H1 (cell line): Measurements from ENCODE around the gene KSR2. TPM values are rescaled to one million over a fixed set of nuclear protein-coding genes. Genes with fewer than 3 reads are reported as not detected.

Experiments
- CTCF ChIA-PET: fragments of 300-600 bp; sonication (Branson Sonifier 250); formaldehyde crosslinking; loops from one replicate; lab custom pipeline; 2021; ENCODE audit not compliant: partially characterized antibody; lab: Charles Lee
- POLR2A ChIA-PET: fragments of 300-600 bp; sonication (Branson Sonifier 250); formaldehyde crosslinking; loops from one replicate; lab custom pipeline; 2021; ENCODE audit warnings: inconsistent platforms; ENCODE audit not compliant: partially characterized antibody; lab: Charles Lee
- DNase-seq, 2 experiments: peaks; one replicate each; pipeline versions ENCODE4 v3.0.0 to v3.0.0-alpha.2; 2010 to 2022; ENCODE audit warnings: low spot score in 2 of 2, low read depth in 1 of 2, mixed read lengths in 1 of 2
- FAIRE-seq: peaks from 2 replicates; lab custom pipeline; 2011; peaks lifted over from hg19 to GRCh38; lab: Jason Lieb, UNC
- H2AFZ ChIP-seq: 2 replicates; pipeline ENCODE4 v1.8.1; 2012; ENCODE audit warnings: low read length, inconsistent platforms
- H2AK5ac ChIP-seq: 2 replicates; pipeline ENCODE4 v1.6.1; 2013; ENCODE audit warnings: low read depth, low read length
- H2BK120ac ChIP-seq: replicated peaks from 2 replicates; pipeline ENCODE3; 2013; ENCODE audit warnings: low read depth, low read length, inconsistent platforms
- H2BK12ac ChIP-seq: 2 replicates; pipeline ENCODE4 v1.6.1; 2013; ENCODE audit warnings: low read depth, low read length
- H2BK15ac ChIP-seq: 2 replicates; pipeline ENCODE4 v1.6.1; 2013; ENCODE audit warnings: low read length
- H2BK20ac ChIP-seq: 2 replicates; pipeline ENCODE4 v1.6.1; 2013; ENCODE audit warnings: low read length
- H2BK5ac ChIP-seq: 2 replicates; pipeline ENCODE4 v1.6.1; 2013; ENCODE audit warnings: low read depth, low read length
- H3K14ac ChIP-seq: 2 replicates; pipeline ENCODE4 v1.6.1; 2013; ENCODE audit warnings: inconsistent platforms; ENCODE audit not compliant: insufficient read length
- H3K18ac ChIP-seq: 2 replicates; pipeline ENCODE4 v1.6.1; 2013; ENCODE audit warnings: low read length; ENCODE audit errors: extremely low read depth
- H3K23ac ChIP-seq: 2 replicates; pipeline ENCODE4 v1.6.1; 2013; ENCODE audit warnings: inconsistent platforms; ENCODE audit not compliant: insufficient read length
- H3K23me2 ChIP-seq: 2 replicates; pipeline ENCODE4 v1.6.1; 2013; ENCODE audit warnings: low read depth, low read length
- H3K27ac ChIP-seq: 2 replicates; pipeline ENCODE4 v1.6.1; 2011; ENCODE audit warnings: low read depth, low read length, inconsistent platforms
- H3K27me3 ChIP-seq, 4 experiments: replicated peaks in 1 of 4; 1 replicate in 1 of 4; 2 replicates in 3 of 4; pipeline versions ENCODE4 v1.6.1 to v1.8.1; 2011 to 2013; ENCODE audit warnings: low read length in 3 of 4, mild to moderate bottlenecking in 3 of 4, inconsistent platforms in 2 of 4, mixed read lengths in 2 of 4, moderate library complexity in 1 of 4; ENCODE audit not compliant: control insufficient read depth in 3 of 4, insufficient read depth in 3 of 4; ENCODE audit errors: extremely low read depth in 1 of 4
- H3K36me3 ChIP-seq, 4 experiments: 2 replicates each; pipeline versions ENCODE4 v1.6.1 to v1.8.1; 2011 to 2013; ENCODE audit warnings: mild to moderate bottlenecking in 4 of 4, low read length in 3 of 4, moderate library complexity in 2 of 4, control low read depth in 1 of 4, inconsistent platforms in 1 of 4; ENCODE audit not compliant: insufficient read depth in 4 of 4, control insufficient read depth in 2 of 4
- H3K4ac ChIP-seq: replicated peaks from 2 replicates; pipeline ENCODE3; 2013; ENCODE audit warnings: low read length, low read depth, mixed read lengths, inconsistent platforms; ENCODE audit not compliant: insufficient read length
- H3K4me1 ChIP-seq, 4 experiments: replicated peaks in 1 of 4; 1 replicate in 1 of 4; 2 replicates in 3 of 4; pipeline versions ENCODE4 v1.6.1 to v1.8.1; 2011 to 2013; ENCODE audit warnings: low read length in 3 of 4, inconsistent platforms in 2 of 4, mixed read lengths in 1 of 4; ENCODE audit not compliant: insufficient read depth in 4 of 4, control insufficient read depth in 3 of 4
- H3K4me2 ChIP-seq, 2 experiments: 2 replicates each; pipeline versions ENCODE4 v1.6.1 to v1.8.1; 2011 to 2013; ENCODE audit warnings: low read depth in 2 of 2, low read length in 2 of 2, control low read depth in 1 of 2, inconsistent platforms in 1 of 2, mild to moderate bottlenecking in 1 of 2; ENCODE audit not compliant: insufficient read depth in 1 of 2
- H3K4me3 ChIP-seq, 4 experiments: fragments of 200-600, 300-600 bp in 1 of 4; sonication (generic), shearing (Covaris generic), sonication (Bioruptor Twin) in 1 of 4; 2 replicates each; pipeline versions ENCODE4 v1.5.1 to v1.8.1; 2011 to 2016; ENCODE audit warnings: low read length in 4 of 4, low read depth in 3 of 4, control low read depth in 2 of 4, inconsistent platforms in 2 of 4, mild to moderate bottlenecking in 2 of 4, mixed read lengths in 1 of 4, moderate library complexity in 1 of 4; ENCODE audit not compliant: insufficient read depth in 2 of 4; ENCODE audit errors: extremely low read depth in 1 of 4
- H3K56ac ChIP-seq: replicated peaks from 2 replicates; pipeline ENCODE3; 2013; ENCODE audit warnings: low read depth, mild to moderate bottlenecking, mixed read lengths, low read length, inconsistent platforms; ENCODE audit not compliant: insufficient read length
- H3K79me1 ChIP-seq: 2 replicates; pipeline ENCODE4 v1.6.1; 2013; ENCODE audit warnings: low read depth, low read length, control low read depth
- H3K79me2 ChIP-seq, 2 experiments: 2 replicates each; pipeline versions ENCODE4 v1.6.1 to v1.8.1; 2012 to 2013; ENCODE audit warnings: low read length in 2 of 2, mild to moderate bottlenecking in 2 of 2, inconsistent platforms in 1 of 2; ENCODE audit not compliant: insufficient read depth in 2 of 2, control insufficient read depth in 1 of 2
- H3K9ac ChIP-seq, 4 experiments: replicated peaks in 1 of 4; 1 replicate in 1 of 4; 2 replicates in 3 of 4; pipeline versions ENCODE4 v1.6.1 to v1.8.1; 2011 to 2013; ENCODE audit warnings: low read depth in 3 of 4, low read length in 3 of 4, control low read depth in 2 of 4, mild to moderate bottlenecking in 2 of 4, moderate library complexity in 2 of 4, inconsistent platforms in 1 of 4; ENCODE audit errors: extremely low read depth in 1 of 4
- H3K9me3 ChIP-seq, 2 experiments: 2 replicates each; pipeline versions ENCODE4 v1.6.1 to v1.8.1; 2012 to 2013; ENCODE audit warnings: mild to moderate bottlenecking in 2 of 2, moderate library complexity in 2 of 2, control low read depth in 1 of 2, inconsistent platforms in 1 of 2, low read depth in 1 of 2, low read length in 1 of 2, mixed read lengths in 1 of 2; ENCODE audit not compliant: insufficient read depth in 2 of 2
- H4K20me1 ChIP-seq, 2 experiments: replicated peaks in 1 of 2; 2 replicates each; pipeline versions ENCODE3 to v1.8.1; 2011 to 2013; ENCODE audit warnings: inconsistent platforms in 2 of 2, low read length in 2 of 2, mild to moderate bottlenecking in 1 of 2; ENCODE audit not compliant: insufficient read depth in 2 of 2, control insufficient read depth in 1 of 2
- H4K5ac ChIP-seq: 2 replicates; pipeline ENCODE4 v1.6.1; 2013; ENCODE audit warnings: low read length, low read depth, mixed read lengths, inconsistent platforms; ENCODE audit not compliant: insufficient read length
- H4K8ac ChIP-seq: 2 replicates; pipeline ENCODE4 v1.8.0; 2013; ENCODE audit warnings: mild to moderate bottlenecking, moderate library complexity, low read length, inconsistent platforms; ENCODE audit not compliant: insufficient read depth; ENCODE audit errors: extremely low read depth
- H4K91ac ChIP-seq: replicated peaks from 2 replicates; pipeline ENCODE3; 2013; ENCODE audit warnings: low read length, mixed read lengths, inconsistent platforms; ENCODE audit not compliant: insufficient read length
- ASH2L ChIP-seq: fragments of 200-600, 300-600 bp; sonication (generic); IDR thresholded peaks from one replicate; pipeline ENCODE4 v1.7.1; 2017; ENCODE audit warnings: low read length
- JUN ChIP-seq: IDR thresholded peaks from 2 replicates; pipeline ENCODE4 v1.6.1; 2011; ENCODE audit warnings: low read depth, mild to moderate bottlenecking, improper control_type of control experiment, low read length
- KDM4A ChIP-seq: IDR thresholded peaks from one replicate; pipeline ENCODE4 v1.7.1; 2012; ENCODE audit warnings: low read depth, mild to moderate bottlenecking, moderate library complexity, low read length, inconsistent platforms; ENCODE audit not compliant: severe bottlenecking
- NRF1 ChIP-seq: IDR thresholded peaks from 2 replicates; pipeline ENCODE4 v1.6.1; 2011; ENCODE audit warnings: mild to moderate bottlenecking, low read depth, low read length, improper control_type of control experiment
- SIX5 ChIP-seq: IDR thresholded peaks from 2 replicates; pipeline ENCODE4 v1.6.1; 2011; ENCODE audit warnings: mild to moderate bottlenecking, low read depth, low read length
- TCF12 ChIP-seq: IDR thresholded peaks from 2 replicates; pipeline ENCODE4 v1.6.1; 2011; ENCODE audit warnings: low read depth, mild to moderate bottlenecking, low read length
- WGBS, 2 experiments: shearing (Covaris generic) in 1 of 2; methylation state at CpG; one replicate each; pipeline versions ENCODE4 v1.1.6 to v1.1.7; 2013 to 2015; ENCODE audit warnings: low lambda C conversion rate in 2 of 2, mixed read lengths in 2 of 2, inconsistent platforms in 1 of 2, low coverage in 1 of 2, missing lambda C conversion rate in 1 of 2; ENCODE audit not compliant: insufficient replicate concordance in 2 of 2, insufficient coverage in 1 of 2, insufficient read length in 1 of 2; ENCODE audit errors: extremely low coverage in 1 of 2, missing lambda C conversion rate in 1 of 2; 5-methylcytosine and 5-hydroxymethylcytosine counted together
- polyA plus RNA-seq, 7 experiments: library from polyadenylated mRNA; depleted of rRNA in 3 of 7; stranded (reverse) in 5 of 7; unstranded in 2 of 7; fragments of >200 nt in 5 of 7; fragments of 200-250 nt in 2 of 7; gene quantifications; 1 replicate in 5 of 7; 2 replicates in 1 of 7; 4 replicates in 1 of 7; pipeline versions ENCODE4 v1.2.1 to v1.2.3, GENCODE V29; 2011 to 2013; ENCODE audit warnings: missing spikeins in 2 of 7, mixed read lengths in 2 of 7
- total RNA-seq: library from RNA; stranded (reverse); fragmentation: NEBNext Ultra II Directional; extraction: Animal tissue kit (Norgen Biotek cat#: 25700); gene quantifications from 2 replicates; pipeline ENCODE4 v1.2.1, GENCODE V29; 2021

The KSR2 gene
- total and polyA plus RNA-seq, 2 of the 8 experiments (the other 6 are each of a cell fraction or from before 2014, with no cell fraction given), result 0.74 to 2.2 TPM

DNA sequence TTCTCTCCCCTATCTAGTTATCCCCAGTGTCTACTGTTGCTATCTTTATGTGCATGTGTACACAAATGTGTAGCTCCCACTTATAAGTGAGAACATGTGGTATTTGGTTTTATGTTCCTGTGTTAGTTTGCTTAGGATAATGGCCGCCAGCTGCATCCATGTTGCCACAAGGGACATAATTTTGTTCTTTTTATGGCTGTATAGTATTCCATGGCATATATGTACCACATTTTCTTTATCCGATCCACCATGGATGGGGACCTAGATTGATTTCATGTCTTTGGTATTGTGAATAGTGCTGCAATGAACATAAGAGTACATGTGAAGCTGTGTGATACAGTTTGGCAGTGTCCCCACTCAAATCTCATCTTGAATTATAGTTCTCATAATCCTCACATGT lies 218.1 kb downstream of the KSR2 start:
- H3K4ac ChIP-seq, result no peak overlapping the region
- no peaks in the 10 kb centered on the region for H3K79me2 ChIP-seq
- H3K23me2 ChIP-seq, result no peaks in the 10 kb centered on the region
- H4K91ac ChIP-seq, result no peak overlapping the region
- H3K36me3 ChIP-seq, result no peaks in the 10 kb centered on the region
- 89% methylated on average over 2 of the region's 2 CpGs; no CpG with 5 or more reads in 1 of the 2 experiments for WGBS, 2 experiments
- no peak overlapping the region for H3K23ac ChIP-seq
- no peaks in the 10 kb centered on the region for H3K79me1 ChIP-seq
- H4K8ac ChIP-seq, result no peak overlapping the region
- H3K27ac ChIP-seq, result no peak overlapping the region
- TF ChIP-seq TCF12, result no peak
- TF ChIP-seq SIX5, result no peak
- no peak for TF ChIP-seq ASH2L
- TF ChIP-seq JUN, result no peak
- TF ChIP-seq NRF1, result no peak
- no peak for TF ChIP-seq KDM4A
- no peaks in the 10 kb centered on the region for H4K20me1 ChIP-seq
- H4K5ac ChIP-seq, result no peak overlapping the region
- no peak overlapping the region for H3K4me2 ChIP-seq
- no peak overlapping the region for H3K18ac ChIP-seq
- H2BK20ac ChIP-seq, result no peak overlapping the region
- H3K9me3 ChIP-seq, result no peaks in the 10 kb centered on the region
- no peak overlapping the region for H2BK15ac ChIP-seq
- no peak overlapping the region for H2AK5ac ChIP-seq
- no peak overlapping the region for H3K56ac ChIP-seq
- CTCF ChIA-PET, result interaction anchor here (0.7 to 1.0 kb wide), 2 partner anchors 13 to 14 kb away, joined by 3 read pairs; no protein-coding TSS in a partner anchor
- H2BK120ac ChIP-seq, result no peak overlapping the region
- no peak overlapping the region for H3K9ac ChIP-seq
- DNase-seq (no peak), FAIRE-seq (no peak)
- H2AFZ ChIP-seq, result no peak overlapping the region
- no peak overlapping the region for H2BK5ac ChIP-seq
- no peak overlapping the region for H3K4me3 ChIP-seq
- POLR2A ChIA-PET, result no interaction called here
- no peaks in the 10 kb centered on the region for H3K27me3 ChIP-seq
- H3K14ac ChIP-seq, result no peak overlapping the region
- no peaks in the 10 kb centered on the region for H3K4me1 ChIP-seq
- H2BK12ac ChIP-seq, result no peak overlapping the region
